Raji (cell line): ENCODE measurements around the gene TNS1.

Source experiments
- POLR2A ChIP-seq: IDR thresholded peaks from 2 replicates; pipeline ENCODE4 v1.6.1; 2011; ENCODE audit warnings: low read depth, low read length, control low read depth; ENCODE audit not compliant: insufficient read depth

The TNS1 gene

DNA sequence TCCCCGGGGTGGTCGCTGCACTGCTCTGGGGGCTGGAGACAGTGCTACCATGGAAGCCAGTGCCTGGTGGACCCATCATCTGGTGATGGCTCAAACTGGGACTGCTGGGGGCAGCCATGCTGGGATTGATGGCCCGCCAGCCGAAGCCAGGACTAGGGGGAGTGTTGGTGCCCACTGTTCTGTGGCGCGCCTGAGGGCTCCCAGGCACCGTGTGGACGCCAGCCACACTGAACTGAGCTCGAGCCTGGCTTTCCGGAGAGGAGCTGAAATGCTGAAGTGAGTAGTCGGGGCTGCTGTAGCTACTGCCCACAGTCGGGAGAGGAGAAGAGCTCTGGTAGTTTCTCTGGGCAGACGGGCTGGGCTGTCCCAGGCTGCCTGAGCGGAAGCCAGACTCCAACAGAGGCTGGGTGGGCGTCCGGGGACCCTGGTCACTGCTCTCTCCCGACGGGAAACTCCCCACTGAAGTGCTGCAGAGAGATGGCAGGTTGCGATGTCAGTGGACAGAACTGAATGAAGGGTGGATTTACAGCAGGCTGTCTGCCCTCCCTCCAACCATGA, 184.4 kb downstream of the TNS1 start:
- no peak for TF ChIP-seq POLR2A

- TF ChIP-seq POLR2A, result no peak
Observed at GRCh38 chr2:217817466-217818292, 185.1 kb downstream of the TNS1 start.

DNA sequence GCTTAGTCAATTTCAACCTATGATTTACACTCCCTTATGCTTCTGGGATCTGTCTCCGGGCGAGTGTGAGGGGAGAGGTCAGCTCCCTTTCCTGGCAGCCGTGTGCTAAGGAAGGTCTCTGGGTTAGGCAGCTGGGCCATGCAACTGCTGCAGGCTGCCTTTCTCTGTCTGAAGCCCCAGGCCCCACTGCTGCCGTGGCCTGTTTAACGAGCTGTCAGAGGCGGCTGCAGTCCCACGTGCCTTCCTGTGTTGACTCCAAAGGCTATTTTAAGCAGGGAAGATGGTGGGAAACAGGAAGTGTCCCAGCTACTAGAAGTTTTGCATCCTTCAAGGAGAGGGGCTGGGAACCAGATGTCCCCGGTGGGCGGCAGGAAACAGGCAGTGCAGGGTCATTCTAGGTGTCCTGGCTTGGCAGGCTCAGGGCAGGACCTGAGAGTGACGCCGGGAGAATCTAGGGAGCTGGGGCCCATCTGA, 186.4 kb downstream of the TNS1 start:
- no peak for TF ChIP-seq POLR2A

DNA sequence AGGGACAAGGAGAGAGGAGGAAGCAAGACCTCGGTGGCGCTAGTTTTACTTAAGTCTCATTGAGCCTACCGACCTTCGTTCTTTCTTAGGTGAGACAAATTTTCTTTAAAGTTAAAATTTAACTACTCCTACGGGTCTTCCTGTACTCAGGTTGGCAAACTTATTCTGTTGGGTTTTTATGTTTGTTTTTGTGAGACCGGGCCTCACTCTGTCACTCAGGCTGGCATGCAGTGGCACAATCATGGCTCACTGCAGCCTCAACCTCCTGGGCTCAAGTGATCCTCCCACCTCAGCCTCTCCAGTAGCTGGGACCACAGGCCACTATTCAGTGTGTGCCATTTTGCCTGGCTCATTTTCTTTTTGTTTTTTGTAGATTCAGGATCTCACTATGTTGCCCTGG, 189.0 kb downstream of the TNS1 start:
- TF ChIP-seq POLR2A, result no peak

GRCh38 chr2:217812170-217812569, 190.6 kb downstream of the TNS1 start:
- no peak for TF ChIP-seq POLR2A

DNA sequence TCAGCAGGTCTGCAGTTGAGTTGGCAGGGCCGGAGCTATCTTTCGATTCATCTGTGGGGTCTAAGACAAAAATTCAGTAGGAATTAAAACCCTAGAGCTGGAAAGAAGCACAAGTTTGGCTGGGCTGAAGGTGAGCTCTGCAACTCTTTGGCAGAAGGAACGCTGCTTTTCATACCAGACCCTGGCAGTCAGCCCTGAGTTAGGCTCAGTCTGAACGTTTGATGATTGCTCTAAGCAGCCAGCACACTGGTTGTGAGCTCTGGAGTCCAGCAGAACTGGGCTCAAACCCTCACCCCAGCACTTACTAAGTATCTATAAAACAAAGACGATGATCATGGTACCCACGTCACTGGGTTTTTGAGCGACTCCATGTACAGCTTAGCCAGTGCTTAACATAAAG, 192.5 kb downstream of the TNS1 start:
- TF ChIP-seq POLR2A, result no peak

GRCh38 chr2:217809736-217810135, 193.1 kb downstream of the TNS1 start:
- TF ChIP-seq POLR2A, result no peak

GRCh38 chr2:217808326-217808725, 194.5 kb downstream of the TNS1 start:
- TF ChIP-seq POLR2A, result no peak

- no peak for TF ChIP-seq POLR2A
Observed at GRCh38 chr2:217807753-217808152, 195.0 kb downstream of the TNS1 start.

- no peak for TF ChIP-seq POLR2A
Observed at GRCh38 chr2:217807025-217807424, 195.8 kb downstream of the TNS1 start.

- TF ChIP-seq POLR2A, result no peak
Observed at GRCh38 chr2:217806482-217806765, 196.4 kb downstream of the TNS1 start.

DNA sequence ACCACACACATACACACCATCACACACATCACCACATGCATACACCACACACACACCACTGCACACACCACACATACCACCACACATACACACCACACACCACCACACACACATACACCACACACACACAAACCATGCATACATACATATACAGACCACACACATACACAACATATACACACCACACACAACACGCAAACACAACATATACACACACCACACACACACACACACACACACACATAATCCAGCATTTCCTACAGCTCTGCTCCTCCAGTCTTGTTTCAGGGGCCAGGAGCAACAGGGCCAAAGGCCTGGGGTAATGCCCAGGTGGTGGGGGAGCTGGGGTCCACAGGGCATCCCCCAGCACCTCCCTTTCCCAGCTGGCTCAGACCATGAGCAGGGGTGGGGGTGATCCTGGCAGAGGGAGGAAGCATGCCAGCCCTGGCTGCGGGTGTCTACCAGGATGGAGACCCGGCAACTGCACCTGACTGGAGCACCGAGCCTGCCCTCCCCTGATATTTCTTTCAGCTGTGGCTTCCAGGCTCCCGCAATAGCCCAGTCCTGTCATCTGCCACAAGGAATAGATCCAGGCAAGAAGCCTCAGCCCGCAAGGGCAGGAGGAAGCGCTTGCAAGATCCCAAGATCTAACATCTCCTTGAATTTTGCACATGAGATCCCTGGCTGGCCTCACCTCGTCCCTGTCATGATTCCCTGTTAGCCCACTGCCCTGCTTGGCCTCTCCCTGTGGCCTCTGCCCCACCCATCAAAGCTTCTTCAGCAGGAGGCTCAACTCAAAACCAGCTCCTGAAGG, 196.9 kb downstream of the TNS1 start:
- TF ChIP-seq POLR2A, result no peak

DNA sequence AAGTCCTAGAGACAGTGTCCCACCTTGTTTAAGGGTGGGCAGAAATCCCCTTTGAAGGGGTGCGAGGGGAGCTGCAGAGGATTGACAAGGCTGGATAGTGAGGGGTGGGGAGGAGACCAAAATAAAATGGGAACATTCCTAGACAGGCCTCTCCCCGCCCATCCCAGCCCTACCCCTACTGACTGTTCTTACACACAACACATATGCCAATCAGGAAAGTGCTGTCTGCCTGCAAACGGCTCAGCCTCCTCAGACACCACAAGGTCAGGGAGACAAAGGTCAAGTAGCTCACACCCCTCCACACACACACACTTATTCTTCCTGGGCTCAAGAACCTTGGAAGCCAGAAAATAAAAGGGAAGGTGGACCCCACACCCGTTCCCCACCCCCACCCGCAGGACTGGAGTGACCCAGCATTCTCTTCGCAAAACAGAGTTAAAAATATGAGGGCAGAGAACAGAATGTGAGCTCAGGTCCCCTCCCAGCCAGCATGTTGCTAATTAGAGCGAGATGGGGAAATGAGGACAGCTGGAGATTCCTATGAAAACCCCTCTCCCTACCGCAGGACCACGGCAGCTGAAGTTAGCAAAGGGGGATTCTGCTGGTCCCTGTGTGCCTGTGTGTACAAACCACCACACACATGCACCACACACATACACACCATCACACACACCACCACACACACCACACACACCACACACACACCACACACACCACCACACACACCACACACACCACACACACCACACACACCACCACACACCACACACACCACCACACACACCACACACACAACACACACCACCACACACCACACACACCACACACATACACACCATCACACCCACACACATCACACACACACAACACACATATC, 197.8 kb downstream of the TNS1 start:
- no peak for TF ChIP-seq POLR2A

DNA sequence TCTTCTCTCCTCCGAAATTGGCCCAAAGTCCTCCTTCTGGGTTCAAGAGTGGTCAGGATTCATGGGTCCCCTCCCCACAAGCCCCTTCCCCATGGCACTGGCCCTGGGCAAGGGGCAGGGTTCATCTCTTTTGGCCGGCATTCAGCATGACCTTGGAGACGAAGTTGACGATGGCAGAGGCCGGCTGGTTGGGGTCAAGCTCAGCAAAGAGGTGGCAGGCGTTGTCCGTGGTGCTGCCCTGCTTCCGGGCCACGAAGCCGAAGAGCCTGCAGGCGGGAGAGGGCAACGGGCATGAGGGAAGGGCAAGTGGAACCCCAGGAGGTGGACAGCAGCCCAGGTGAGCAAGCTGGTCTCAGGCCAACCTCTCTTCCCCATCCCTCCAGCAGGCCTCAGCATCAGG, 198.5 kb downstream of the TNS1 start:
- no peak for TF ChIP-seq POLR2A

DNA sequence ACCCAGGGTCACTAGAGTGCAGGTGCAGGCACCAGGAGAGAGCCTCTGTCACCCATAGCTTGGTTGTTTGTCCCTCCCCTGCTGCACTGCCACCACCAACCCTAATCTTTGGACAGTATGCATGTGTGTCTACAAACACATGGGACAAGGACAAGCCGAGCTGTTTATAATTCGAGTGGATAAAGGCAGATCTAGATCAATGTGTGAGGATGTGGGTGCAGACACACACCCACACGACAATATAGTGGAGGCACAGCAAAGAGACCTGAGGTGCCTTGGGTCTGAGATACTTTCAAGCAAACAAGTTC, 199.2 kb downstream of the TNS1 start:
- TF ChIP-seq POLR2A, result no peak
